Gastrocnemius medialis (tissue), 4 donors: ENCODE data around the gene KCNE3.

Experiments
- POLR2A ChIP-seq, 2 donors: fragments of 450-650 bp; IDR thresholded peaks; one replicate each; pipeline ENCODE4 v1.6.1; 2017; ENCODE audit warnings: antibody characterized with exemption in 2 of 2, mild to moderate bottlenecking in 2 of 2, moderate library complexity in 2 of 2
- TF ChIP-seq, protein P1 (sequence below), 5 experiments: fragments of 450-650 bp in 3 of 5; fragments of 200-600 bp in 2 of 5; sonication (generic) in 2 of 5; IDR thresholded peaks in 4 of 5; conservative IDR thresholded peaks in 1 of 5; 1 replicate in 4 of 5; 2 replicates in 1 of 5; pipeline ENCODE4 v1.5.1; 2016 to 2019; ENCODE audit warnings: antibody characterized with exemption in 5 of 5, mild to moderate bottlenecking in 3 of 5, moderate library complexity in 3 of 5

DNA sequence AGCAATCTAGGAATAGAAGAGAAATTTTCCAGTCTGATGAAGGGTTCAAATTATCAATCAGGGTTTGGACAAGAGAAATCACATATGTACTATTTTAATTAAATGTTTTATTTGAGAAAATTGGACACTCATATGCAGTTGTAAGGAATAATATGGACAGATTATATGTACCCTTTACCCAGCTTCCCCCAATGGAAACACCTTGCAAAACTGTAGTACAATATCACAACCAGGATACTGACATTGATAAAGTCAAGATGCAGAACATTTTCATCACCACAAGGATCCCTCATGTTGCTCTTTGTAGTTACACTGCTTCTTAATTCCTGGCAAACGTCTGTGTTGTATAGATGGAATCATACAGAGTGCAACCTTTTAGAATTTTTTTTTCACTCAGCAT, 27.6 kb upstream of the KCNE3 start:
- TF ChIP-seq, protein P1, sequence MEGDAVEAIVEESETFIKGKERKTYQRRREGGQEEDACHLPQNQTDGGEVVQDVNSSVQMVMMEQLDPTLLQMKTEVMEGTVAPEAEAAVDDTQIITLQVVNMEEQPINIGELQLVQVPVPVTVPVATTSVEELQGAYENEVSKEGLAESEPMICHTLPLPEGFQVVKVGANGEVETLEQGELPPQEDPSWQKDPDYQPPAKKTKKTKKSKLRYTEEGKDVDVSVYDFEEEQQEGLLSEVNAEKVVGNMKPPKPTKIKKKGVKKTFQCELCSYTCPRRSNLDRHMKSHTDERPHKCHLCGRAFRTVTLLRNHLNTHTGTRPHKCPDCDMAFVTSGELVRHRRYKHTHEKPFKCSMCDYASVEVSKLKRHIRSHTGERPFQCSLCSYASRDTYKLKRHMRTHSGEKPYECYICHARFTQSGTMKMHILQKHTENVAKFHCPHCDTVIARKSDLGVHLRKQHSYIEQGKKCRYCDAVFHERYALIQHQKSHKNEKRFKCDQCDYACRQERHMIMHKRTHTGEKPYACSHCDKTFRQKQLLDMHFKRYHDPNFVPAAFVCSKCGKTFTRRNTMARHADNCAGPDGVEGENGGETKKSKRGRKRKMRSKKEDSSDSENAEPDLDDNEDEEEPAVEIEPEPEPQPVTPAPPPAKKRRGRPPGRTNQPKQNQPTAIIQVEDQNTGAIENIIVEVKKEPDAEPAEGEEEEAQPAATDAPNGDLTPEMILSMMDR (IDR thresholded peaks at IDR 0.05 in 4 of 5, conservative IDR thresholded peaks at IDR 0.05 in 1 of 5), result no peak
- TF ChIP-seq POLR2A (IDR thresholded peaks at IDR 0.05), result no peak
